ENCODE data around the gene RSPH6A. TPM values are rescaled to one million over a fixed set of nuclear protein-coding genes. Genes with fewer than 3 reads are reported as not detected.

Gene RSPH6A
- total RNA-seq, 1 experiment from 2014 or later = 0.55 TPM

GRCh38 chr19:45801603-45802175 is 13.4 kb downstream of the RSPH6A start:
- H3K27ac Mint-ChIP-seq = no peak overlapping the region
- no peaks in the 10 kb centered on the region for H3K36me3 Mint-ChIP-seq (ENCODE audit: insufficient read depth in 1 of 3, low read depth in 3 of 3)
- Histone ChIP-seq H3K4ac (ENCODE audit: low read depth, low read length) (no peak overlapping the region), H3K14ac (ENCODE audit: insufficient read depth, low read length) (no peak overlapping the region; the same call in 1 of the 2 replicates), H2BK120ac (ENCODE audit: low read depth, low read length, poor library complexity, severe bottlenecking) (no peak overlapping the region), H3K18ac (ENCODE audit: insufficient read length, low read depth, low read length) (no peak overlapping the region), H2AFZ (ENCODE audit: low read length) (no peak overlapping the region), H3K27me3 (ENCODE audit: insufficient read depth, low read length) (no peaks in the 10 kb centered on the region), H2BK20ac (ENCODE audit: low read depth, low read length, poor library complexity, severe bottlenecking) (no peak overlapping the region), H2BK12ac (ENCODE audit: insufficient read length, low read depth, low read length) (no peak overlapping the region), H3K27ac (ENCODE audit: insufficient read length, low read depth, low read length) (no peak overlapping the region), H3K4me2 (ENCODE audit: insufficient read depth, insufficient read length, low read length) (no peak overlapping the region), H3K9ac (ENCODE audit: extremely low read depth, insufficient read length, low read length) (no peak overlapping the region), H2AK5ac (ENCODE audit: insufficient read length, low read length) (no peak overlapping the region), H3K79me2 (ENCODE audit: insufficient read depth, low read length) (no peaks in the 10 kb centered on the region), H2BK5ac (ENCODE audit: insufficient read length, low read length) (no peak overlapping the region), H3K23me2 (ENCODE audit: insufficient read length, low read depth, low read length, poor library complexity, severe bottlenecking) (no peaks in the 10 kb centered on the region), H4K91ac (ENCODE audit: insufficient read length, low read depth, low read length) (no peak overlapping the region), H4K5ac (ENCODE audit: insufficient read length, low read depth, low read length) (no peak overlapping the region), H4K20me1 (ENCODE audit: control insufficient read depth, insufficient read depth, insufficient read length) (no peaks in the 10 kb centered on the region), H3K23ac (ENCODE audit: insufficient read length, low read depth, low read length) (no peak overlapping the region), H4K8ac (replicated peaks; ENCODE audit: insufficient read length, low read depth, low read length) (no peak overlapping the region), H3K9me3 (ENCODE audit: control insufficient read depth, low read depth, low read length) (no peaks in the 10 kb centered on the region), H3K4me1 (ENCODE audit: insufficient read depth, low read length) (no peaks in the 10 kb centered on the region), H3K56ac (ENCODE audit: insufficient read length, low read depth, low read length) (no peak overlapping the region), H2BK15ac (ENCODE audit: low read depth, low read length) (no peak overlapping the region), H3T11ph (ENCODE audit: low read length) (no peak overlapping the region), H3K79me1 (ENCODE audit: insufficient read depth, low read depth, low read length, poor library complexity, severe bottlenecking) (no peaks in the 10 kb centered on the region)
- no peak overlapping the region for H3K4me3 Mint-ChIP-seq
- WGBS (ENCODE audit: extremely low coverage, insufficient read length, low lambda C conversion rate) = no CpG with 5 or more reads among the region's 7 CpGs
- peaks cover 45% of the 10 kb centered on the region for H3K27me3 Mint-ChIP-seq (ENCODE audit: low read depth)
- DNase-seq = no peak
- H3K9me3 Mint-ChIP-seq = no peaks in the 10 kb centered on the region; a peak in 1 of 5 replicates
- peaks cover 8 to 21% of the 10 kb centered on the region in 2 experiments for H3K4me1 Mint-ChIP-seq
- TF ChIP-seq, protein P1, sequence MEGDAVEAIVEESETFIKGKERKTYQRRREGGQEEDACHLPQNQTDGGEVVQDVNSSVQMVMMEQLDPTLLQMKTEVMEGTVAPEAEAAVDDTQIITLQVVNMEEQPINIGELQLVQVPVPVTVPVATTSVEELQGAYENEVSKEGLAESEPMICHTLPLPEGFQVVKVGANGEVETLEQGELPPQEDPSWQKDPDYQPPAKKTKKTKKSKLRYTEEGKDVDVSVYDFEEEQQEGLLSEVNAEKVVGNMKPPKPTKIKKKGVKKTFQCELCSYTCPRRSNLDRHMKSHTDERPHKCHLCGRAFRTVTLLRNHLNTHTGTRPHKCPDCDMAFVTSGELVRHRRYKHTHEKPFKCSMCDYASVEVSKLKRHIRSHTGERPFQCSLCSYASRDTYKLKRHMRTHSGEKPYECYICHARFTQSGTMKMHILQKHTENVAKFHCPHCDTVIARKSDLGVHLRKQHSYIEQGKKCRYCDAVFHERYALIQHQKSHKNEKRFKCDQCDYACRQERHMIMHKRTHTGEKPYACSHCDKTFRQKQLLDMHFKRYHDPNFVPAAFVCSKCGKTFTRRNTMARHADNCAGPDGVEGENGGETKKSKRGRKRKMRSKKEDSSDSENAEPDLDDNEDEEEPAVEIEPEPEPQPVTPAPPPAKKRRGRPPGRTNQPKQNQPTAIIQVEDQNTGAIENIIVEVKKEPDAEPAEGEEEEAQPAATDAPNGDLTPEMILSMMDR (conservative IDR thresholded peaks at IDR 0.05) = no peak

All from H9 (cell line).